ENCODE data around the gene TSPAN11.

- TF ChIP-seq CTCF (IDR thresholded peaks at IDR 0.05): no peak
- no peak for TF ChIP-seq ZFX (IDR thresholded peaks at IDR 0.05; ENCODE audit: borderline replicate concordance)
Observed at GRCh38 chr12:30974746-30975500, 48.4 kb downstream of the TSPAN11 start.

Data from 22Rv1 (cell line).